Stomach smooth muscle (tissue), 2 donors: ENCODE data around the gene GABARAP.

ENCODE experiments used
- H3K27ac ChIP-seq: one replicate; pipeline ENCODE4 v1.7.0; 2013; ENCODE audit warnings: mild to moderate bottlenecking, low read length, inconsistent platforms
- H3K27me3 ChIP-seq, 2 donors: one replicate each; pipeline ENCODE4 v1.7.0; 2013; ENCODE audit warnings: low read length in 2 of 2; ENCODE audit not compliant: insufficient read depth in 2 of 2, control insufficient read depth in 1 of 2
- H3K36me3 ChIP-seq, 2 donors: one replicate each; pipeline ENCODE4 v1.7.0; 2013; ENCODE audit warnings: low read length in 2 of 2; ENCODE audit not compliant: control insufficient read depth in 2 of 2, insufficient read depth in 2 of 2
- H3K4me1 ChIP-seq: one replicate; pipeline ENCODE4 v1.7.0; 2013; ENCODE audit warnings: low read length; ENCODE audit not compliant: control insufficient read depth, insufficient read depth
- H3K4me3 ChIP-seq, 2 donors: one replicate each; pipeline ENCODE4 v1.7.0; 2013; ENCODE audit warnings: low read length in 2 of 2
- H3K9ac ChIP-seq, 2 donors: one replicate each; pipeline ENCODE4 v1.7.0; 2013; ENCODE audit warnings: low read length in 2 of 2, mild to moderate bottlenecking in 1 of 2
- H3K9me3 ChIP-seq, 2 donors: one replicate each; pipeline ENCODE4 v1.7.0; 2013; ENCODE audit warnings: low read length in 2 of 2; ENCODE audit not compliant: control insufficient read depth in 2 of 2
- donor health status: healthy.
- donor health status: Pancreatic carcinoma.

GABARAP gene

DNA sequence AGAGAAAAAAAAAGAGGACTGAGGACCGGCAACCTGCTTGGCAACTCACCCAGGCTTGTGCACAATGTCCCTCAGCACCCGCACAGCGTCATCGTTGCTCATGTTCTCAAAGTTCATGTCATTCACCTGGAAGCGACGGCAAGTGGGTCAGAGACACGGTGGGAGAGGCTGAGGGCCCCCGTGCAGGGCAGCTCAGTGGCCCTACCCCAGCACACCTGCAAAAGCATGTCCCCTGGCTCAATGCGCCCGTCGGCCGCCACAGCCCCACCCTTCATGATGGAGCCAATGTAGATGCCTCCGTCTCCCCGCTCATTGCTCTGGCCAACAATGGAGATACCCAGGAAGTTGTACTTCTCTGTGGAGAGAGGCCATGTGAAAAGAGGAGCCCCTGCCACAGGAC, 13.3 kb downstream of the GABARAP start:
- Histone ChIP-seq H3K9me3 (no peaks in the 10 kb centered on the region), H3K4me3 (no peak overlapping the region), H3K4me1 (peaks cover 19% of the 10 kb centered on the region), H3K36me3 (peaks cover 41 to 50% of the 10 kb centered on the region in 2 donors), H3K9ac (no peak overlapping the region), H3K27ac (no peak overlapping the region), H3K27me3 (no peaks in the 10 kb centered on the region)

DNA sequence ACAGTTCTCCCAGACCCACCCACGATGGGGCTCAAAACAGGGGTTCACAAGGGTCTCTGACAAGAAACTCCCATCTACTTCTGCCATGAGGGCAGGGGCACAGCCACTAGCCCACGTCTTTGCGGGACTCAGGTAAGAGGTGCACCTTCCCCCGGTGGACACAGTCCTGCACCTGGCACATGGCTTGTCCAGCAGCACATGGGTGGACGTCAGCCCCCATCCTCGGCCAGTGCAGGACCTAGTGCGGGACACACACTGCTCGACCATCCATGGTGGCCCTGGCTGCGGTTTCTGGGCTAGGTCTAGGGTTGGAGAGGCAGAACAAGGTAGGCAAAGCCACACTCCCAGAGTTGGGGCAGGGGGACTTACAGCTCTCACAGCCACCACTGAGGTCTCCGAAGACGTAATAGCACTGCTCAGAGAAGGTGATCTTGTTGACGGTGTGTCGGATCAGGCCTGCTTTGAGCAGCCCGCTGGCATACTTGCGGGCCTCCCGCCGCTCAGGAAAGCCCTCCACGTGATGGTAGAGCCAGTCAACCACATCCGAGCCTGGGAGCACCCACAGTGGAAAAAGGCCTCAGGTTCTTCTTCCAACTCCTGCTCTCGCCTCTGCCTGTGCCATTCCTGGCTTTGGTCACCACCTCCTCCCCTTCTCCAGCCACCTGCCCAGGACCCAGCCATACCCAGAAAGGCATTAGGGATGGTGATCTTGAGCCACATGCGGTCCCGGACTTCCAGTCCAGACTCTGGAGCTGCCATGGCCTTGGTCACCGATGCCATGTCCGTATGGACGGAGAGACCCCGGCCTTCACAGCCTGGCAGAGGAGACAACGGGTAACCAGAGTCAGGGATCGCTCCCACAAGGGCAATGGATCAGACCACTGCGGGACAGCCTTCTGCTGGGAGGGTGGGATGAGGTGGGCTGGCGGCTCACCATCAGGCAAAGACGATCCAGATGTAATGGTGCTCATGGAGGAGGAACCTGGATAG, 15.2 kb downstream of the GABARAP start:
- no peak overlapping the region for H3K4me3 ChIP-seq
- no peak overlapping the region for H3K27ac ChIP-seq
- no peaks in the 10 kb centered on the region for H3K9me3 ChIP-seq
- H3K27me3 ChIP-seq = no peaks in the 10 kb centered on the region
- H3K36me3 ChIP-seq = peaks cover 57 to 67% of the 10 kb centered on the region in 2 donors
- no peak overlapping the region for H3K9ac ChIP-seq
- H3K4me1 ChIP-seq = peaks cover 10% of the 10 kb centered on the region

DNA sequence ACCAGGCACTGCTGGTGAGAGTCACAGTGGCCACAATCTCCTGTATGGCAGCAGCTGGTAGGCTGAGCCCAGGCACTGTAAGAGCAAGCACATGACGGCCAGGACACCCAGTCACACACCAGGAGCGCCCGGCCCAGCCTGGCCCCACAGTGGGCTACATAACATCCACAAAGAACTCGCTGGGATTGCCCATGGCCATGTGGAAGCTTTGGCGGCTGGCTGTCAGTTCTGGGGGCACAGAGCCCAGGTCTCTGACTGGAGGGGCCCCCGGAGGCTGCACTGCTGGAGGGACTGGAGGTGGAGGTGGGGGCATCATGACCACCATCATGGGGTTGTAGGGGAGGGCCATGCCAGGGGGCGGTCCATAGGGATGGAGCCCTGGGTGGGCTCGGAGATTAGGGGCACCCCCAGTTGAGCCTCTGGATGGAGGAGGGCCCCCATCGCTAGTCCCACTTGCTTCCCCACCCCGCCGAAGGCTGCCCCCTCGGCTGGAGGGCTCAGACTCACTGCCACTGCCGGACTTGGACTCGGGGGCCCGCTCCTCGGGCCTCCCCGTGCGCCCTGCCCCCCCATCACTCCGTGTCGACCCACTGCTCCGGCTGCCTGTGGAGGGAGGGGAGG, 16.4 kb downstream of the GABARAP start:
- Histone ChIP-seq H3K9me3 (no peaks in the 10 kb centered on the region), H3K9ac (no peak overlapping the region), H3K4me1 (peaks cover 14% of the 10 kb centered on the region), H3K36me3 (peaks cover 60 to 67% of the 10 kb centered on the region in 2 donors), H3K27me3 (no peaks in the 10 kb centered on the region), H3K4me3 (no peak overlapping the region), H3K27ac (peak overlapping the region; percentile 24)

DNA sequence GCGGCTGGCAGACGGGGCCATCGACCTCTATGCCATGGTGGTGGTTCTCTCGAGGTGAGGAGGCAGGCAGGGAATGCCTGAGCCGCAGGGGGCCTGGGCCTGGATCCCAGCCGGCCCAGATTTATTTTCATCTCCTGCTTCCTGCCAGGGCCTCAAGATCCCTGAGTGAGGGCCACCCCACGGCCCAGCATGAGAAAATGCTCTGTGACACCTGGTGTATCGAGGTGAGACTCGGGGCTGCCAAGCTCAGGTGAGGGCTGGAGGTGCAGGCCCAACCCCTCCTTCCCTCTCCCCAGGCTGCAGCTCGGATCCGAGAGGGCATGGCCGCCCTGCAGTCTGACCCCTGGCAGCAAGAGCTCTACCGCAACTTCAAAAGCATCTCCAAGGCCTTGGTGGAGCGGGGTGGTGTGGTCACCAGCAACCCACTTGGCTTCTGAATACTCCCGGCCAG, 17.6 kb downstream of the GABARAP start:
- Histone ChIP-seq H3K36me3 (peaks cover 52 to 62% of the 10 kb centered on the region in 2 donors), H3K27me3 (no peaks in the 10 kb centered on the region), H3K4me3 (no peak overlapping the region), H3K27ac (no peak overlapping the region), H3K4me1 (peaks cover 23% of the 10 kb centered on the region), H3K9me3 (no peaks in the 10 kb centered on the region), H3K9ac (no peak overlapping the region)

GRCh38 chr17:7224110-7224509, 18.1 kb downstream of the GABARAP start:
- Histone ChIP-seq H3K9me3 (no peaks in the 10 kb centered on the region), H3K4me3 (no peak overlapping the region), H3K36me3 (peaks cover 47 to 57% of the 10 kb centered on the region in 2 donors), H3K27ac (no peak overlapping the region), H3K9ac (no peak overlapping the region), H3K4me1 (peaks cover 28% of the 10 kb centered on the region), H3K27me3 (no peaks in the 10 kb centered on the region)

DNA sequence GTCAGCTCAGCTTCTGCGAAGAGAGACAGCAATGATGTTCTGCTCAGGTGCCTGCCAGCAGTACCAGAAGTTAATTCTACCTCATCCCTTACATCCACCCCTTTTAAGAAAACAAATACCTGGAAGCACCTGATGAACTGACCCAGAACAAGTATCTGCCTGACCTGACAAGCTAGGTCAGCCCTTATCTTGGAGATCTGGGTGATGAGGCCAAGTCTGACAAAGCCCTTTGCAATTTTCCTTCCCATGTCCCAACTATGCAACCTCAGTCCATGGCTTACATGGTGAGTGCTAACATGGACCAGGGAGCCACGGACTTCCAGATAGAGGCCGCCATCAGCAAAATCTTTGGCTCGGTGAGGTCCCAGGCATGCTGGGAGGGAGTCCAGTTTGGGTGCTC, 18.9 kb downstream of the GABARAP start:
- Histone ChIP-seq H3K4me3 (no peak overlapping the region), H3K9ac (no peak overlapping the region), H3K27me3 (no peaks in the 10 kb centered on the region), H3K36me3 (peaks cover 43 to 50% of the 10 kb centered on the region in 2 donors), H3K9me3 (no peaks in the 10 kb centered on the region), H3K4me1 (peaks cover 34% of the 10 kb centered on the region), H3K27ac (no peak overlapping the region)

DNA sequence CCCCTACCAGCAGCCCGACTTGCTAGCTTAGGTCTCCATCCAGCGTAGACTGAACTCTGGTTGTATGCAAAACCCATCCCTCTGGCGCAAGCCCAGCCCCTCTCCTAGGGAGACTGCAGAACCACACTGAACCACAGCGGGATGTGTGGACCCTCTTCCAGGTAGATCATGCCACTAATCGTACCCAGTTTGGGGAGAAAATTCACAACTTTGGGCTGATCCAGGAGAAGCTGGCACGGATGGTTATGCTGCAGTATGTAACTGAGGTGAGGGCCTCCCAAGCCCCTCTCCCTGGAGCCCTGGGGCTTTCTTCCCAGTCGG, 19.3 kb downstream of the GABARAP start:
- H3K4me1 ChIP-seq = peaks cover 38% of the 10 kb centered on the region
- peaks cover 39 to 45% of the 10 kb centered on the region in 2 donors for H3K36me3 ChIP-seq
- no peak overlapping the region for H3K27ac ChIP-seq
- H3K27me3 ChIP-seq = no peaks in the 10 kb centered on the region
- H3K9me3 ChIP-seq = no peaks in the 10 kb centered on the region
- H3K9ac ChIP-seq = no peak overlapping the region
- H3K4me3 ChIP-seq = no peak overlapping the region

GRCh38 chr17:7222093-7222971, 19.9 kb downstream of the GABARAP start:
- Histone ChIP-seq H3K27ac (peak overlapping the region; percentile 96), H3K9me3 (no peaks in the 10 kb centered on the region), H3K4me1 (peaks cover 43% of the 10 kb centered on the region), H3K4me3 (no peak overlapping the region), H3K36me3 (peaks cover 35 to 42% of the 10 kb centered on the region in 2 donors), H3K27me3 (no peaks in the 10 kb centered on the region), H3K9ac (no peak overlapping the region)

- Histone ChIP-seq H3K9ac (peak overlapping the region in 1 of 2 donors; percentile 92), H3K36me3 (peaks cover 27 to 34% of the 10 kb centered on the region in 2 donors), H3K4me3 (peak overlapping the region in 1 of 2 donors; percentile 87), H3K27ac (peak overlapping the region; percentile 96), H3K27me3 (no peaks in the 10 kb centered on the region), H3K9me3 (no peaks in the 10 kb centered on the region), H3K4me1 (peaks cover 49% of the 10 kb centered on the region)
Observed at GRCh38 chr17:7221278-7222092, 20.8 kb downstream of the GABARAP start.
